ENCODE results near the gene DCP1B. TPM values are rescaled to one million over a fixed set of nuclear protein-coding genes. Genes with fewer than 3 reads are reported as not detected.

Gene DCP1B
- polyA plus RNA-seq, 1 experiment: 32.9 TPM

- TF ChIP-seq CTCF (IDR thresholded peaks at IDR 0.05; ENCODE audit: low read depth, low read length): no peak
- ChIA-PET POLR2A (no interaction called here), CTCF (no interaction called here)
- no peak overlapping the region for H3K4me3 ChIP-seq (ENCODE audit: low read depth, low read length)
- no peak overlapping the region for H3K27ac ChIP-seq (ENCODE audit: low read depth, low read length)
- H3K9me3 ChIP-seq (ENCODE audit: control insufficient read depth, insufficient read depth, low read length): no peaks in the 10 kb centered on the region; the same call in 1 of the 2 replicates
- DNase-seq (ENCODE audit: low read depth, low spot score): no peak
- H3K27me3 ChIP-seq (ENCODE audit: control insufficient read depth, insufficient read depth, low read length): peaks cover 65% of the 10 kb centered on the region
These were observed 84.5 kb downstream of the DCP1B start for GRCh38 chr12:1919763-1920162.

GRCh38 chr12:1919284-1919683 is 85.0 kb downstream of the DCP1B start:
- TF ChIP-seq CTCF (IDR thresholded peaks at IDR 0.05; ENCODE audit: low read depth, low read length): no peak
- DNase-seq (ENCODE audit: low read depth, low spot score): no peak
- H3K9me3 ChIP-seq (ENCODE audit: control insufficient read depth, insufficient read depth, low read length): no peaks in the 10 kb centered on the region; the same call in 1 of the 2 replicates
- H3K27me3 ChIP-seq (ENCODE audit: control insufficient read depth, insufficient read depth, low read length): peaks cover 62% of the 10 kb centered on the region
- POLR2A ChIA-PET: no interaction called here
- H3K4me3 ChIP-seq (ENCODE audit: low read depth, low read length): no peak overlapping the region
- CTCF ChIA-PET: interaction anchor here (1.5 kb wide), 1 partner anchor 21 kb away, joined by 5 read pairs; no protein-coding TSS in a partner anchor
- no peak overlapping the region for H3K27ac ChIP-seq (ENCODE audit: low read depth, low read length)

- no peak for TF ChIP-seq CTCF (IDR thresholded peaks at IDR 0.05; ENCODE audit: low read depth, low read length)
- no peak for DNase-seq (ENCODE audit: low read depth, low spot score)
- no peaks in the 10 kb centered on the region; the same call in 1 of the 2 replicates for H3K9me3 ChIP-seq (ENCODE audit: control insufficient read depth, insufficient read depth, low read length)
- H3K27ac ChIP-seq (ENCODE audit: low read depth, low read length): no peak overlapping the region
- H3K27me3 ChIP-seq (ENCODE audit: control insufficient read depth, insufficient read depth, low read length): peaks cover 61% of the 10 kb centered on the region
- CTCF ChIA-PET: interaction anchor here (1.5 kb wide), 1 partner anchor 21 kb away, joined by 5 read pairs; no protein-coding TSS in a partner anchor
- POLR2A ChIA-PET: no interaction called here
- H3K4me3 ChIP-seq (ENCODE audit: low read depth, low read length): no peak overlapping the region
These were observed 85.4 kb downstream of the DCP1B start for GRCh38 chr12:1918884-1919236.

GRCh38 chr12:1918081-1918883 is 86.0 kb downstream of the DCP1B start, which contains the start of gene CACNA2D4:
Gene CACNA2D4 (minus strand): TSS chr12:1918652. CDS start chr12:1918473, 179 bp downstream.
- Histone ChIP-seq H3K4me3 (ENCODE audit: low read depth, low read length) (no peak within 1 kb of the TSS), H3K9me3 (ENCODE audit: control insufficient read depth, insufficient read depth, low read length) (no peaks in the 10 kb centered on the region; the same call in 1 of the 2 replicates), H3K27me3 (ENCODE audit: control insufficient read depth, insufficient read depth, low read length) (peaks cover 58% of the 10 kb centered on the region), H3K27ac (ENCODE audit: low read depth, low read length) (no peak within 1 kb of the TSS)
- CTCF ChIA-PET: interaction anchor here (1.5 kb wide), 1 partner anchor 22 kb away, joined by 5 read pairs; no protein-coding TSS in a partner anchor
- no peak for DNase-seq (ENCODE audit: low read depth, low spot score)
- POLR2A ChIA-PET: interaction anchor here (0.6 to 0.7 kb wide), 2 partner anchors 15 to 32 kb away, joined by 4 to 7 read pairs; no protein-coding TSS in a partner anchor
- no peak for TF ChIP-seq CTCF (IDR thresholded peaks at IDR 0.05; ENCODE audit: low read depth, low read length)
